Fibroblast of lung (primary cell): ENCODE measurements around the gene POLD1. TPM values are rescaled to one million over a fixed set of nuclear protein-coding genes. Genes with fewer than 3 reads are reported as not detected.

Source experiments
- DNase-seq, 2 donors: peaks; one replicate each; pipeline versions ENCODE4 v3.0.0 to v3.0.0-alpha.2; 2010; ENCODE audit warnings: low read depth in 2 of 2
- H2AFZ ChIP-seq: 2 replicates; pipeline ENCODE4 v1.5.1; 2012; ENCODE audit warnings: low read length, control low read depth, inconsistent platforms
- H3K27ac ChIP-seq: 2 replicates; pipeline ENCODE4 v1.5.1; 2011; ENCODE audit warnings: low read length, control low read depth; ENCODE audit not compliant: insufficient read depth
- H3K27me3 ChIP-seq: 2 replicates; pipeline ENCODE4 v1.5.1; 2011; ENCODE audit warnings: mild to moderate bottlenecking, low read length; ENCODE audit not compliant: control insufficient read depth, insufficient read depth
- H3K36me3 ChIP-seq: 2 replicates; pipeline ENCODE4 v1.5.1; 2011; ENCODE audit warnings: low read length; ENCODE audit not compliant: control insufficient read depth, insufficient read depth
- H3K4me1 ChIP-seq: 2 replicates; pipeline ENCODE4 v1.5.1; 2011; ENCODE audit warnings: low read length; ENCODE audit not compliant: control insufficient read depth, insufficient read depth; ENCODE audit errors: extremely low read depth
- H3K4me2 ChIP-seq: 2 replicates; pipeline ENCODE4 v1.5.1; 2011; ENCODE audit warnings: low read length, control low read depth; ENCODE audit not compliant: insufficient read depth; ENCODE audit errors: extremely low read depth
- H3K4me3 ChIP-seq, 4 experiments: fragments of 200-600 bp in 1 of 4; sonication (generic) in 1 of 4; replicated peaks in 1 of 4; 2 replicates each; pipeline ENCODE4 v1.5.1; 2011 to 2016; ENCODE audit warnings: low read length in 4 of 4, low read depth in 3 of 4, mild to moderate bottlenecking in 3 of 4, control low read depth in 2 of 4, inconsistent platforms in 1 of 4, mixed read lengths in 1 of 4; ENCODE audit not compliant: insufficient read depth in 1 of 4; ENCODE audit errors: control extremely low read depth in 1 of 4
- H3K79me2 ChIP-seq: 2 replicates; pipeline ENCODE4 v1.5.1; 2012; ENCODE audit warnings: mild to moderate bottlenecking, low read length, inconsistent platforms; ENCODE audit not compliant: control insufficient read depth, insufficient read depth
- H3K9ac ChIP-seq: 2 replicates; pipeline ENCODE4 v1.5.1; 2011; ENCODE audit warnings: mild to moderate bottlenecking, low read length, control low read depth; ENCODE audit not compliant: insufficient read depth
- H3K9me3 ChIP-seq: 2 replicates; pipeline ENCODE4 v1.5.1; 2012; ENCODE audit warnings: low read depth, low read length; ENCODE audit not compliant: control insufficient read depth, insufficient read depth
- H4K20me1 ChIP-seq: 2 replicates; pipeline ENCODE4 v1.5.1; 2011; ENCODE audit warnings: low read length; ENCODE audit not compliant: control insufficient read depth, insufficient read depth; ENCODE audit errors: extremely low read depth
- EZH2 ChIP-seq: IDR thresholded peaks from 2 replicates; pipeline ENCODE4 v1.5.1; 2012; ENCODE audit warnings: low read length, control low read depth, mild to moderate bottlenecking; ENCODE audit errors: missing control alignments
- polyA plus RNA-seq, 2 donors: library from polyadenylated mRNA; depleted of rRNA in 1 of 2; stranded (reverse) in 1 of 2; unstranded in 1 of 2; fragments of >200 nt; gene quantifications; 2 replicates each; pipeline ENCODE4 v1.2.1, GENCODE V29; 2011 to 2012; ENCODE audit warnings: missing spikeins in 1 of 2
- total RNA-seq: library from RNA; depleted of rRNA; stranded (reverse); fragments of >200 nt; gene quantifications from 2 replicates; pipeline ENCODE4 v1.2.1, GENCODE V29; 2014
- TF ChIP-seq, protein P1 (sequence below), 2 donors: IDR thresholded peaks in 1 of 2; conservative IDR thresholded peaks in 1 of 2; 1 replicate in 1 of 2; 2 replicates in 1 of 2; pipeline ENCODE4 v1.5.1; 2011 to 2012; ENCODE audit warnings: low read length in 2 of 2, control low read depth in 1 of 2, inconsistent platforms in 1 of 2, low read depth in 1 of 2, mild to moderate bottlenecking in 1 of 2

POLD1 gene
- total and polyA plus RNA-seq, 2 donors (not counting 1 experiment from before 2014, with no cell fraction given): 4.0 to 23.6 TPM

DNA sequence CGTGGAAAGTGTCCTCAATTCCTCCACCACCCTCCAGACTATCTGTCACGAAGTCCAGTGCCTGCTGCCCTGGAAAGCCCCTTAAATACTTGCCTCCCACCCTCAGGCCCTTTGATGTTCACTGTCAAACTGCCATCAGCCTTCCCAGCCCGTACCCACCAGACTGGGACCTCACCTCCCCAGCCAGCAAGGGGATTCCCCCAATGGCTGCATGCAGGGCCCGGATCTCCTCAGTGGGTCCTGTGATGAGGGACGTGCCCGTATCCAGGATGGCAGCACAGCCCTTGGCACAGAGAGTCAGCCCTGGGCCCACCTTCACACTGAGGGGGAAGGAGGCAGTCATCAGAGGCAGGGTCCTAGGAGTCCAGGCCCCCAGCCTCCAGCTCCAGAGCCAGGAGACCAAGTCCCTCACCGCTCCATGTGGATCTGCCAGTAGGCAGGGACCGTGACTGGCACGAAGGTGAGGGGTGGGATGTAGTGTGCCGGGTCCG lies 24.8 kb upstream of the POLD1 start:
- H3K27ac ChIP-seq: no peak overlapping the region
- H3K27me3 ChIP-seq: no peaks in the 10 kb centered on the region
- H3K79me2 ChIP-seq: no peaks in the 10 kb centered on the region
- H2AFZ ChIP-seq: no peak overlapping the region
- H3K4me3 ChIP-seq: no peak overlapping the region
- H3K9ac ChIP-seq: no peak overlapping the region
- TF ChIP-seq, protein P1, sequence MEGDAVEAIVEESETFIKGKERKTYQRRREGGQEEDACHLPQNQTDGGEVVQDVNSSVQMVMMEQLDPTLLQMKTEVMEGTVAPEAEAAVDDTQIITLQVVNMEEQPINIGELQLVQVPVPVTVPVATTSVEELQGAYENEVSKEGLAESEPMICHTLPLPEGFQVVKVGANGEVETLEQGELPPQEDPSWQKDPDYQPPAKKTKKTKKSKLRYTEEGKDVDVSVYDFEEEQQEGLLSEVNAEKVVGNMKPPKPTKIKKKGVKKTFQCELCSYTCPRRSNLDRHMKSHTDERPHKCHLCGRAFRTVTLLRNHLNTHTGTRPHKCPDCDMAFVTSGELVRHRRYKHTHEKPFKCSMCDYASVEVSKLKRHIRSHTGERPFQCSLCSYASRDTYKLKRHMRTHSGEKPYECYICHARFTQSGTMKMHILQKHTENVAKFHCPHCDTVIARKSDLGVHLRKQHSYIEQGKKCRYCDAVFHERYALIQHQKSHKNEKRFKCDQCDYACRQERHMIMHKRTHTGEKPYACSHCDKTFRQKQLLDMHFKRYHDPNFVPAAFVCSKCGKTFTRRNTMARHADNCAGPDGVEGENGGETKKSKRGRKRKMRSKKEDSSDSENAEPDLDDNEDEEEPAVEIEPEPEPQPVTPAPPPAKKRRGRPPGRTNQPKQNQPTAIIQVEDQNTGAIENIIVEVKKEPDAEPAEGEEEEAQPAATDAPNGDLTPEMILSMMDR (conservative IDR thresholded peaks at IDR 0.05 in 1 of 2, IDR thresholded peaks at IDR 0.05 in 1 of 2; ENCODE audit: low read depth in 1 of 2, low read length in 2 of 2): no peak
- no peak for TF ChIP-seq EZH2
- no peak overlapping the region for H3K4me2 ChIP-seq
- DNase-seq: no peak
- H4K20me1 ChIP-seq: no peaks in the 10 kb centered on the region
- no peaks in the 10 kb centered on the region for H3K4me1 ChIP-seq
- no peaks in the 10 kb centered on the region for H3K9me3 ChIP-seq
- H3K36me3 ChIP-seq: no peaks in the 10 kb centered on the region

DNA sequence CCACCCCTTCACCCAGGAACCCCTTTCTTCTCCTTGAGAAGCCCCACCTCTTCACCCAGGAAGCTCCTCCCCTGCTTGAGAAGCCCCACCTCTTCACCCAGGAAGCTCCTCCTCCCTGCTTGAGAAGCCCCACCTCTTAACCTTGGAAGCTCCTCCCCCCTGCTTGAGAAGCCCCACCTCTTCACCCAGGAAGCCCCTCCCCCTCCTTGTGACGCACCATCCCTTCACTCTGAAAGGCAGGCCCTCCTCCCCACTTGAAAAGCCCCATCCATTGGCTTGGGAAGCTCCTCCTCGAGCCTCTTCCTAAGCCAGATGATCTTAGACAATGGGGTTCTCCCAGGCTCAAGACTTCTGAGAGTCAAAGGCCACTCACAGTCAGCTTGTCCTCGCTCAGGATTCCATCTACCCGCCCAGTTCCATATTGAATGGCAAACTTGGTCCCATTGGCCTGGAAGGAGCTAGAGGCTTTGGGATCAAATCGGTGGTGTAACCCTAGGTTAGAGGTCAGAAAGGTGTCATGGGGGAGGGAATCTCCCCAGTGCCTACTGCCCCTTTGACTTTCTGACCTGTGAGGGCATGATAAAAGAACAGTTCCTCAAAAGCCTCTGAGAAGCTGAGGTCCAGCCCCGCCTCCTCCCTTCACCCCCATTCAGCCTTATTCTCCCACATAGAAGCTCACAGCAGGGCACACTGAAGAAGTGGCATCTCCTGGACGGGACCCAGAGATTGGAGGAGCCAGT lies 22.7 kb upstream of the POLD1 start:
- no peak for TF ChIP-seq EZH2
- TF ChIP-seq, protein P1 (conservative IDR thresholded peaks at IDR 0.05 in 1 of 2, IDR thresholded peaks at IDR 0.05 in 1 of 2; ENCODE audit: low read depth in 1 of 2, low read length in 2 of 2): no peak
- Histone ChIP-seq H3K4me1 (no peaks in the 10 kb centered on the region), H3K9me3 (no peaks in the 10 kb centered on the region), H3K27ac (no peak overlapping the region), H3K4me3 (no peak overlapping the region), H4K20me1 (no peaks in the 10 kb centered on the region), H3K79me2 (no peaks in the 10 kb centered on the region), H3K9ac (no peak overlapping the region), H3K27me3 (no peaks in the 10 kb centered on the region), H3K4me2 (no peak overlapping the region), H2AFZ (no peak overlapping the region), H3K36me3 (no peaks in the 10 kb centered on the region)
- DNase-seq: no peak

DNA sequence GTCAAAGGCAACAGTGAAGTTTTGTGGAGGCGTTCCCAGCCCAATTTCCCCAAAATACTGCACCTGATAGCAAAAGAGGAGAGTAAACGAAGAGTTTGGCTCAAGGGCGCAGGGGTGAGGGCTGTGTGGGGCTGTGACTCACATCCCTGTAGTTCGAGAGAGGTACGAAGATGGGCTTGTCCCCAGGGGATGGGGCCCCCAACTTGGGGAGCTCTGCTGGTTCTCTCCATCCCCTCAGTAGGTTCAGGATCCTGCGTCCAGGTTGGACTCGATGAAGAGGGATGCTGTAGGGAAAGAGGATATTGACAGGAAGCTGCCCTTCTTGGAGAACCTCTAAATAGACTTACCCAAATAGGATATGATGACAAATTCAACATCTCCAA lies 22.1 kb upstream of the POLD1 start:
- Histone ChIP-seq H3K4me2 (no peak overlapping the region), H2AFZ (no peak overlapping the region), H3K4me3 (no peak overlapping the region), H3K27ac (no peak overlapping the region), H3K36me3 (no peaks in the 10 kb centered on the region), H3K79me2 (no peaks in the 10 kb centered on the region), H3K9ac (no peak overlapping the region), H3K27me3 (no peaks in the 10 kb centered on the region), H4K20me1 (no peaks in the 10 kb centered on the region), H3K9me3 (no peaks in the 10 kb centered on the region), H3K4me1 (no peaks in the 10 kb centered on the region)
- TF ChIP-seq, protein P1 (conservative IDR thresholded peaks at IDR 0.05 in 1 of 2, IDR thresholded peaks at IDR 0.05 in 1 of 2; ENCODE audit: low read depth in 1 of 2, low read length in 2 of 2): no peak
- no peak for TF ChIP-seq EZH2
- no peak for DNase-seq
